IPS-NIHi11 (cell line): Measurements from ENCODE around the gene IGFBPL1.
"Not testable (repeated sequence)": the region's sequence is repeated elsewhere in the genome, so short reads cannot be mapped to it uniquely, and the experiment has no call there.

Experiments used
- DNase-seq: peaks from one replicate; pipeline ENCODE4 v3.0.0; 2012; ENCODE audit warnings: mixed read lengths, low spot score

Gene IGFBPL1, protein sequence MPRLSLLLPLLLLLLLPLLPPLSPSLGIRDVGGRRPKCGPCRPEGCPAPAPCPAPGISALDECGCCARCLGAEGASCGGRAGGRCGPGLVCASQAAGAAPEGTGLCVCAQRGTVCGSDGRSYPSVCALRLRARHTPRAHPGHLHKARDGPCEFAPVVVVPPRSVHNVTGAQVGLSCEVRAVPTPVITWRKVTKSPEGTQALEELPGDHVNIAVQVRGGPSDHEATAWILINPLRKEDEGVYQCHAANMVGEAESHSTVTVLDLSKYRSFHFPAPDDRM

DNA sequence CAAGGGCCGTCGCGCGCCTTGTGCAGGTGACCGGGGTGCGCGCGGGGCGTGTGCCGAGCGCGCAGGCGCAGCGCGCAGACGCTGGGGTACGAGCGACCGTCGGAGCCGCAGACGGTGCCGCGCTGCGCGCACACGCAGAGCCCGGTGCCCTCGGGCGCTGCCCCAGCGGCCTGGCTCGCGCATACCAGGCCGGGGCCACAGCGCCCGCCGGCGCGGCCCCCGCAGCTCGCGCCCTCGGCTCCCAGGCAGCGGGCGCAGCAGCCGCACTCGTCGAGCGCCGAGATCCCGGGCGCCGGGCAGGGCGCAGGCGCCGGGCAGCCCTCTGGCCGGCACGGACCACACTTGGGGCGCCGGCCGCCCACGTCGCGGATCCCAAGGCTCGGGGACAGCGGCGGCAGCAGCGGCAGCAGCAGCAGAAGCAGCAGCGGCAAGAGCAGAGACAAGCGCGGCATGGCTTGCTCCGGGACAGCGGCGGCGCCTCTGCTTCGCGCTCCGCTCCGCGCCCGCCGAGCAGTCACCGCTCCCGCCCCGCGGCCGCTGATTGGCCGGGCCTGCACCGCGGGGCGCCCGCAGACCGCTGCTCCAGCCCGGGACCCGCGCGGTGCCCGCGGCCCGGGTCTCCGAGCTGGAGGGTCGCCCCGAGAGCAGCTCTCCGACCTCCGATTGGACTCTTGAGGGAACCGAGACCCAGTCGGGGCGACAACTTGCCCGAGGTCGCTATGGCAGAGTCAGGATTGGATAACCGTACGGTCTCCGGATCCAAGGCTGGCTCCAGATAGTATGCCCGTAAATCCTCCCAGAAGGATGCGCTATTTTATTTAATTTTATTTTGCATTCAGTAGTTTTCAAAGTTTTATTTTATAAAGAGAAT lies at the start of gene IGFBPL1:
Gene IGFBPL1 (minus strand): TSS at position 482 of the 871 bp plus-strand sequence. CDS start 30 bp downstream, at position 452.
- peak; percentile 94 for DNase-seq

DNA sequence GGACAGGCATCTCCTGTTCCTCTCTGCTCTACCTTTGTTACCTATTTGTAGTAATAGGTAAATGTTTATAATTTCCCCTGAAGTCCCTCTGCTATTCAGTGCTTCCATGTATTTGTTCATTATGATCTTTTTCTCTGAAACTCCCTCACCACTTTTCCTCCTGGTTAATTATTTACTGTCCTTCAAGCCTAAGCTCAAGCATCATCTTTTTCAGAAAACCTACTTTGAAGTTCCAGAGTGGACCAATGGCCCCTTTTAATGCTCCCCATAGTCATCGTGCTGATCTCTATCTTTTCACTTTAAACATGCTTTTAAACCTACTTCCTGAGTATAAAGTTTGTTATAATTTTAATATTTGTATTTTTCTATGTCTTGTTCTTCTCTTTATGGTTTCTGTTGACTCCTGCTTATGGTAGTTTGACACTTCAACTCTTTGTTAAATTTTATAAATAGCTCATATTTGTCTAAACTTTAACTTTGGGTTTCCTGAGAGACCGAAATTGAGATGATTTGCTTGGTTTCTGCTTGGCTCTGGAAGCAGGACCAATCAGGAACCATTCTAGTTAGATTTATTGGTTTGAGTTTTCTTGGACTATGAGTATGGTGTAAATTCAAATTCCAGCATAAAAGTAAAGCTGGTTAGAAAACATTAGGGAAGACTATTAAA lies 48.5 kb upstream of the IGFBPL1 start:
- not testable (repeated sequence) for DNase-seq

DNA sequence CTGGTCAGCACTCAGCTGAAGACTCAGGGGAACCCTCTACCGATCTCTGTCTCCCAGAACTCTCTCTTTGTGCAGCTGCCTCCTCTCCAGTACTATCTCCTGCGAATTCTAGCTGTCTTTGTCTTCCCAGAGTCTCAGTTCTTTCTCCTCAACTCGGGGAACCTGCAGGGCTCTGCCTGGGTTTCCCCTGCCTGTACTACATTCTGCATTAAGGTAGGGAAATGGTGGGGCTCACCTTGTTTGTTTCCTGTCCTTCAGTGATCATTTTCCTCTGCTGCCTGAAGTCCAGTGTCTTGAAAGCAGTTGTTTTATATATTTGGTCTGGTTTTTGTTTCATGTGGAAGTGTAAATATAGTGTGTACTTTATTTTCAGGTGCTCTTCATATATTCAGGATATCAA lies 43.1 kb upstream of the IGFBPL1 start:
- no peak for DNase-seq

DNA sequence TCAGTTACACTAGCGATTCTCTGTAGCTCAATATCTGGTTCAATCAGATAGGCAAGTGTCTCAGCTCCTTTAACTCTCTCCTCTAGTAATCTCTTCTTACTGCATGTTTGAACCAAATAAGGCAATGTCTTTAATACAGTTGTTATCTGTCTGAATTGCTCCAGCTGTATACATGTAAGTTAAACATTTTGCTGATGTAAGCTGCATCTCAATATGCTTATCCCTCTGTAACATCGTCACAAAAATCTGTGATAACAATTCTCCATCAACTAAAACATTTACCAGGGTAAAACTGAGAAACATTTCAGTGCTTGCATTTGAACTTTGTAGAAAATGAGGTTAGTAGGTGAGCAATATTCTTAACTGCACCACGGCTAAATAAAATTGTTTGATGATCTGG lies 29.6 kb upstream of the IGFBPL1 start:
- no peak for DNase-seq

DNA sequence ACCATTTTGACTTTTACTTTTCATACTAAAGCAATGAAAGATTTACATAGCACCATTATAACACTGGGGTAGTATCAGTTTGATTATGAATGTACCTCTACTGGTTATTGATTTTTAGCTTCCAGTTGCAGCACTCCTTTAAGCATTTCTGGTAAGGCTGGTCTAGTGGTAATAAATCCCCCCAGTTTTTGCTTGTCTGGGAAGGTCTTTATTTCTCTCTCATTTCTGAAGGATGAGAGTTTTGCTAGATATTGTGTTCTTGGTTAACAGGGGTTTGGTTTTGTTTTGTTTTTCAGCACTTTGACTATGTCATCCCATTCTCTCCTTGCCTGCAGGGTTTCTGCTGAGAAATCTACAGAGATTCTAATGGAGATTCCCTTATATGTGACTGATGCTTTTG lies 26.9 kb upstream of the IGFBPL1 start:
- no peak for DNase-seq

DNA sequence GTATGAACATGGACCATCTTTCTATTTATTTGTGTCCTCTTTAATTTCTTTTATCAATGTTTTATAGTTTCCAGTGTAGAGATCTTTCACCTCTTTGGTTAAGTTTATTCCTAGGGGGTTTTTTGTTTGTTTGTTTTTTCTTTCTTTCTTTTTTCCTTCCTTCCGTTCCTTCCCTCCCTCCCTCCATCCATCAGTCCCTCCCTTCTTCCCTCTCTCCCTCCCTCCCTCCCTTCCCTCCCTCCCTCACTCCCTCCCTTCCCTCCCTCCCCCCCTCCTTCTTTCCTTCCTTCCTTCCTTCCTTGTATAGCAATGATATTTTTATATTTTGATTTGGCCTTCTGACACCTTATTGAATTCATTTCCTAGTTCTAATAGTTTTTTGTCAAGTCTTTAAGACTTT lies 23.4 kb upstream of the IGFBPL1 start:
- no peak for DNase-seq

DNA sequence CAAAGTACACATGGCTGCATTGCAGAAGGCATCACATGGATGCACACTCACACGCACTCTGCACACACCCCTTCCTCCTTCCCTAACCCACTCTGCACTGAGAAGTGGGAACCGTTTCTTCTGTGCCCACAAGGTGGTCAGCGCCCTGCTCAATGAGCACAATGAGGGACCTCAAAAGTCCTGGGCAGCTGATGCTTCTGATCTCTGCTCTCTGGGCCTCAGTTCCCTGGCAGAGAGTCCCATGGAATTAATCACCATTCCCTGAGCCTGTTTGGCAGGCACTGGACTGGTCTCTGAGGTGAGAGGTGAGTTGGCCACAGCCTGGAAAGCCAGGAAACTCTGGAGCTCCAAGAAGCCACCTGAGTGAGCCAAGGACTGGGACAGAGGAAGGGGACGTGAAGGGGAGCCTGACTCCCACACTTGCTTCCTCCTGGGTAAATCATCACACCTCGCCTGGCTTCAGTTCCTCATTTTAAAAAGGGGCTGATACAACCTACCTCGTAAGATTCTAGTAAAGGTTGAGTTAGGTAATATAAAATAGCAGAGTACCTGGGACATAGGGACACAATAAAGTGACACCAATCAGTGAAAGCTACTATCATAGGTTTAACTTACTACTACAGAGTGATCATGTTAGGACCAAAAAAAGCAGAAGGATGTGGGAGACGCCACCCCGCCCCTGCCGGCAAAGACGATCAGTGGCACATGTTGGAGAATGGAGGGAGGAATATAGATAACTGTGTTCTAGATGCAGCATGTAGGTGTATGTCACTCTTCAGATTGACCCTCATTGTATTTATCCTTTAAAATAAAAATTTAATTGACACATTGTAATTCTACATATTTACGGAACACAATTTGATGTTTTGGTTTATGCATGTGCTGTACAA lies 21.1 kb upstream of the IGFBPL1 start:
- no peak for DNase-seq

DNA sequence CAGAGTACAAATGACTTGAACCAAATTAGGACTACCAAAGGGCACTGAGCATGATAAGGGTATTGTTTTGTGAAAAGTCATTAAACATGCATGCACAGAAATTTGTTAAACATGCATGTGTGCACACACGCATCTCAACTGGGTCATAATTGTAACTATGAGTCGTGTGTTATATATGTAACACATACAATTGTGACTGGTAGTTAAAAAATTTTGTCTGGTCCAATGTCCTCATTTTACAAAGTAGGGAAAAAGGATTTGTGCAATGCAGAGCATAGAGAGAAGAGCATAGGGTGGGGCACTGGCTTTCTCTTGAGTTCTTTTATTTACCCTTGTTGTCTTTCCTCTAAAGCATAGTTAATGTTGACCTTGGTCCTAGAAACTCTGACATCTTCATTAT lies 19.3 kb upstream of the IGFBPL1 start:
- no peak for DNase-seq

DNA sequence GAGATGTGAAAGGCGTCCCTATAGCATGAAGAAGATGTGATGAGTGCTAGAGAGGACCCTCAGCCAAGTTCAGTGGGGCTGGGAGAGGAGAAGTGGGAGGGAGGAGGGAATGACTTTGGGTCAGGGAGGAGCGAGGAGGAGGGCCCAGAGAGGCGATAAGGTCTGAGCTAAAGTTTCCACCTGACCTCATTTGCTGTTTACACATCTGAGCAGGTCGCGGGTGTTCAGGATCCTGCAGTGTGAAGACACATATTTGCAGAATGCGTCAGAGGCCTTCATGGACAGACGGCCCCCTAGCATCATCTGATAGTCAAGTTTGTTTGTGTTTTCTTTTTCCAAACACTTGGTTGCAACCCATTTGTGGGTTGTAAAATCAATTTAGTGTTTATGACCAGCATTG lies 18.9 kb upstream of the IGFBPL1 start:
- no peak for DNase-seq

DNA sequence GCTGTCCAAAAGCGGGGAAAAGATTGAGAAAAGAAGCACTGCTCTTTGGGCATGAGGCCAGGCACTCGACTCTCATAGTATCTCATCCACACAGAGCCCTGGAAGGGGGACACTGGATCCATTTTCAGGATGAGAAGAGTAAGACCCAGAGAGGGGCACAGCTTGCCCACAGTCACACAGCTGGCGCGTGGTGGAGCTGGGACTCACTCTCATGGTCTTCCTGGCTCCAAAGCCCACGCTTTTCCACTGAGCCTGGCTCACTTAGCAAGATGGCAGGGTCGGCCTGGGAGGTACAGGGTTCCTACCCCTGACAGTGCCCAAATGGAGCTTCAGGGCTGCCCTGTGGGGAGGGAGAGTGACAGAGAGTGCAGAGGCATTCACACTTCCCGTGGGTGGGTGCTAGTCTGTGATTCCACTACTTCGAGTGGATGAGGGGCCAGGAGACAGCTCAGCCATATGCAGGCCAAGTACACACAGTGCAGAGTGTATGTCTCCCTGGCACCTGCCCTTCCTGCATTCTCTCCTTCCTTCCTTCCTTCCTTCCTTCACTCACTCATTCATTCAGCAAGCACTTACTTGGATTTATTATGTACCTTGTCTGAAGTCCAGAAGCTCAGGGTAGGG lies 18.3 kb upstream of the IGFBPL1 start:
- no peak for DNase-seq

DNA sequence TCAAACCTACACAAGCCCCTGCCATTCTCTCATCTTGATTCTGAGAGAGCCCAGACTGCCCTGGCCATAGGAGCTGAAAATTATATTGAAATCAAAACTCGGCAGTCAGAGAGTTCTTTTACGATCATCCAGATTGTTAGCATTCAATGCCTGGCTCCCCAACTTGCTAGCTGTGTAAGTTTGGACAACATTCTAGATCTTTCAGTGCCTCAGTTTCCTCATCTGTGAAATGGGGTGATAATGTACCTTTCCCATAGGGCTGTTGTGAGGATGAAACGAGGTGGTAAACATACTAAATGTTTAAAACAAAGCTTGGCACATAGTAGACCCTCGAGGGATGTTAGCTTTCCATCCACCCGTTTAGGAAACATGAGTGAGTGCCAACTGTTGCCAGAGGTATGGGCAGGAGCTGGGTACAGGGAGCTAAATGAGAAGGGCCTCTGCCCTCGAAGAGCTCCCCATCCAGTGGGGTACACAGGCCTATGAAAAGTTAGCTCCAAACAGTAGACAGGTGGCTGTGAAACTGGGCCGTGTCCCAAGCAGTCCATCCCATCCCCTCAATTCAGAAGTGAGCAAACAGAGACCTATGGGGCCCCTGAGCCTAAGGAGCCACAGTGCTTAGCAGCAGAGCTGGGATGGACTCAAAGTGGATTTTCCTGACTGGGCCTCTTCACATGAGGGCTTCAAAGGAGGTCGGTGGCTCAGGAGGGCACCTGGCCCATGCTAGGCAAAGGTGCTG lies 17.3 kb upstream of the IGFBPL1 start:
- no peak for DNase-seq

DNA sequence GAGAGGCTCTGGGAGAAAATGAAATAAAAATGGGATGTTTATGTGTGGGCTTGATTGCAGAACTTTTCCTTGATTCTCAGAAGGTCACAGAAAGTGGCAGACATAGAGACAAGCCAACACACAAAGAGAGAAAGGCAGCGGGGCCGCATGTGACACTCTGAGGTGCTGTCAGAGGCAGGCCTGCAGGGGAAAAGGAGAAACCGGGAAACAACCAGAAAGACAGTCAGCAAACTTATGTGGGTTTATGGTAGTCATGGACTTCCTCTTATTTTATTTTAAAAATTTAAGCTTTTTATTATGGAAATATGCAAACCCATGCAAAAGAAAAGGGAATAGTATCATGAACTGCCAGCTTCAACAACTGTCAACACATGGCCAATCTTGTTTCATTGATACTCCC lies 16.3 kb upstream of the IGFBPL1 start:
- DNase-seq: no peak

DNA sequence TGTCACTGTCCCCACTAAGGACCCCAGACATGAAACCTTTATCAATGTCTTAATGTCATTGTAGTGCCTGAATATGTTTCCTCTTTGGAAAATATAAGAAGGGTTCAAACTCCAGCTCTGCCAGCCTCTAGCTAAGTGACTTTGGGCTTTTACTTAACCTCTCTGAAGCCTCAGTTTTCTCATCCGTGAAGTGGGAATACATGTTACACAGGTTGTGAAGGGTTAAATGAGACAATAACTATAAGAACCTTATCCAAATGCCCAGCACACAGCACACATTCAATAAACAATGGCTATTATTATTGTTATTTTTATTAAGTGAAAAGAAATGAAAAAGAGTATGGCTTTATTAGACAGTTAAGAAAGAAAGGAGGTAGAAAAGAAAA lies 15.7 kb upstream of the IGFBPL1 start:
- DNase-seq: no peak

DNA sequence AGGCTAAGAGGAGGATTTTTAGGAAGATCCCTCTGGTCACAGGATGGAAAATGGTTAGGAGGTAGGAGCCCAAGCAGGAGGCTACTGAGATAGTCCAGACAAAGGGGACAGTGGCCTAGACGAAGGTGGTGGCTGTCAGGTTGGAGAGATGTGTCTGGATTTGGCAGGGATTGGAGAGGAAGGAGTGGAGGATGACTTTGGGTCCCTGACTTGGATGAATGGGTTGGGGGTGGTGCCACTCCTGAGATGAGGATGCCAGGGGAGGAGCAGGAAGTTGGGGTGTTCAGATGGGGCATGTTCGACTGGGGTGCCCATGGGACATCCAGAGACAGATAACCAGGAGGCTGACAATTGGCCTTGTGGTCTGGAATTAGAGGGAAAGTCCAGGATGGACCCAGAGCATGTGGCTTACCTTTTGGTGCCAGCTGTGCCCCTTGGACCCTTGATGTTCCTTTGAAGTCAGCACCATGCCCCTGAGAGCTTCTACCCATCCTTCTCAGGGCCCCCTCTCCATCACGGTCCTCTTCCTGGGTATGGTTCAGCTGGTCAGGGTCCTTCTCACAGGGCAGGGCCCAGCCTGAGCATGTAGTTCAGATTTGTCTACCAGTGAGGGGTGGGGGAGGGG lies 15.1 kb upstream of the IGFBPL1 start:
- DNase-seq: no peak

DNA sequence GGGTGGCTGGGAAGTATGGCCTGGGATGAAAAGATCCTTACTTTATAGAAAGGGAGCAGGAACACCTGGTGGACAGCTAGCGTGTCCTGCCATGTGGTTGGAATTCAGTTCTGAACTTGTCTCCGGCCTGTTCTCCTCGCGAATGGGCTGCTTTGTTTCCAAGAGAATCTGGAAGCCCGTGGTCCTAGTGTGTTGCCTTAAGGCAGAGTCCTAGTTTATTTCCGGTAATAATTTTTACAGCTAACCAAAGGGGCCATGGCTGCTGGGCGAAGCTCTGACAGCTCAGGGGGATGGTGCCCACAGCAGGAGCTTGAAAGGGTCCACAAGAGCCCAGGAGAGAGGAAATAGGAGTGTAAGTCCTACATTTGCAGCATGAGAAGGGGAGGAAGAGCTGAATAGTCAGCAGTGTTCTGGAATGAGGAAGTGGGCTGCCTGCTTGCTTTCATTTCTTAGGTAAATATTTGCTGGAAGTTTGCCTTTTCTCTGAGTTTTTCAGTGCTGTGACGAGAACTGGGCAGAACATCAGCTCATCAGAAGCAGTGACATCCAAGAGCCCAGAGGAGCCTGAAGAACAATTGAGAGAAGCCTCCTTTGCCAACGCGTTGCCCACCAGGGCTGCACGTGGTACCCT lies 13.1 kb upstream of the IGFBPL1 start:
- no peak for DNase-seq

DNA sequence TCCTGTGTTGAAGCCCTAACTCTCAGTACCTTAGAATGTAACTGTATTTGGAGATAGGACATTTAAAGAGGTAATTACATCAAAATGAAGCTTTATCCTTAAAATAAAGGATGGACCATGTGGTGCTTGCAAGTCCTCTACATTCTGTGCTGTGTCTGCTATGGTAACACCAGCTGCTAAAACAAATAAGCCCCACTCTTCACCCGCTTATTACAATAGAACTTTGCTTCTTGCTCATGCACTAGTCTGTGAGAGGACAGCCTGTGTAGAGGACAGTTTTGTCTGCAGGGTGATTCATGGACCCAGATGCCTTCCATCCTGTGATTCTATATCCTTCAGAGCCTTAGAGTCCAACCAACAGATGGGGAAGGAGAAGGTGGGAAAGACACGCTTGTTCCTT lies 12.5 kb upstream of the IGFBPL1 start:
- no peak for DNase-seq

DNA sequence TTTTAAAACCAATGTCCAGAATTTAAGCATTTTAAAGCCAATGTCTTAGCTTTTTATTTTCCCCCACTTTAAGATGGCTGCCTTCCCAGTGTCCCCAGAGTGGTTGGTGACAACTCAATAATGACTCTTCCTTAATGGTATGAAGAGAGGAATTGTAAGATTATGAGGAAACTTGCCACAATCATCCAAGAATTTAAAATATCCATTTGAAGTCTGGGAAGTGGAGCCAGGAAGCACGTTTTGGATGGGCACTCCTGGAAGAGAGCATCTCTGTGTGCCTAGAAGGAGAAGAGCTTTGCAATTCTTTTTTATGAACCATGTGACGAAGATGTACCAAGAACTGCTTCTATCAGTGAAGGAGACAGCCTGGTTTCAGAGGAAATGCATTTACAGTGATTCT lies 11.3 kb upstream of the IGFBPL1 start:
- no peak for DNase-seq

DNA sequence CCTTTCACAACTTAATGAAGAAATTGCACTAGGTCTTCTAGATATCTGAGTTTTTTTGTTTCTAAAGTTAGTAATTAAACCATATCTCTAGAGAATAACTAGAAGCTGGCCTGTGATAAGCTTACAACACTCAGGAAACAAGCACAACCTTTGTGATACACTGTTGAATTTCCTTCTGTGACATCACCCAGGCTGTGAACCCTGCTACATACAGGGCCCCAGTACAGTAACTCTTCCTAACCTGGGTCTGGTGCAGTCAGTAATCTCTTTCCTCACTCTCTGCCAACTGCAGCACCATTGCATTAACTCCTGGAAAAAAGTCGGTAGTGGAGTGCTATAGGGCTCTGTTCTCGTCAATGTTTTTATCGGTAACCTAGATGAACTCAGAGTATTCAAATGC lies 10.6 kb upstream of the IGFBPL1 start:
- DNase-seq: no peak

DNA sequence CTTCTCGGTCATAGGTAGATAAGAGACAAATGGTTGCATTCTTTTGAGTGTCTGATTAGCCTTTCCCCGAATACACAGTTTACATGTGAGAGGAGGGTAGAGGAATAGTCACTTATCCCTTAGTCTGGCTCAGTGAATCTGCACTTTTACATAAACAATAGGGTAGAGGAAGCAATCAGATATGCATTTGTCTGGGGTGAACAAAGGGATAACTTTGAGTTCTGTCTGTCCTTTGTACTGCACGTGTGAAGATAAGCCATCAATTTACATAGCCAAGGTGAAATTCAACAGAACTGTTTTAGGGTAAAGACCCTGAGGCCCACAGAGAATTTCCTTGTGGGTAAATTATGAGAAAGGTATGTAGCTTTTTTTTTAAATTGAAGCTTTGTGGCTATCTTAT lies 10.1 kb upstream of the IGFBPL1 start:
- no peak for DNase-seq
